Mesendoderm (in vitro differentiated cells): Measurements from ENCODE around the gene SLC12A8.

Experiments used
- DNase-seq: peaks from one replicate; pipeline ENCODE4 v3.0.0; 2013
- H2AK5ac ChIP-seq: 2 replicates; pipeline ENCODE4 v1.6.1; 2013; ENCODE audit warnings: low read length, inconsistent platforms
- H2BK120ac ChIP-seq: 2 replicates; pipeline ENCODE4 v1.6.1; 2013; ENCODE audit warnings: low read depth, mild to moderate bottlenecking, low read length, moderate library complexity, mixed read lengths
- H2BK15ac ChIP-seq: replicated peaks from 2 replicates; pipeline ENCODE4 v1.6.1; 2013; ENCODE audit warnings: low read depth, mild to moderate bottlenecking, moderate library complexity
- H2BK5ac ChIP-seq: 2 replicates; pipeline ENCODE4 v1.6.1; 2013; ENCODE audit warnings: low read length, inconsistent platforms
- H3K18ac ChIP-seq: 2 replicates; pipeline ENCODE4 v1.6.1; 2013; ENCODE audit warnings: mild to moderate bottlenecking, low read length, mixed read lengths
- H3K23ac ChIP-seq: one replicate; pipeline ENCODE4 v1.6.1; 2013; ENCODE audit warnings: low read length
- H3K27ac ChIP-seq: 2 replicates; pipeline ENCODE4 v1.5.1; 2013; ENCODE audit warnings: low read depth, mild to moderate bottlenecking, inconsistent platforms, low read length, moderate library complexity
- H3K27me3 ChIP-seq: 2 replicates; pipeline ENCODE4 v1.6.1; 2013; ENCODE audit warnings: low read length, control low read depth, mild to moderate bottlenecking, inconsistent platforms; ENCODE audit not compliant: insufficient read depth, poor library complexity
- H3K36me3 ChIP-seq: 2 replicates; pipeline ENCODE4 v1.6.1; 2013; ENCODE audit warnings: low read length, inconsistent platforms; ENCODE audit not compliant: control insufficient read depth, insufficient read depth
- H3K4ac ChIP-seq: one replicate; pipeline ENCODE4 v1.6.1; 2013; ENCODE audit warnings: low read depth, mild to moderate bottlenecking, low read length, moderate library complexity
- H3K4me1 ChIP-seq: 2 replicates; pipeline ENCODE4 v1.6.1; 2013; ENCODE audit warnings: low read depth, low read length, inconsistent platforms; ENCODE audit not compliant: control insufficient read depth
- H3K4me2 ChIP-seq: 2 replicates; pipeline ENCODE4 v1.6.1; 2013; ENCODE audit warnings: low read length
- H3K4me3 ChIP-seq: 2 replicates; pipeline ENCODE4 v1.5.1; 2013; ENCODE audit warnings: mild to moderate bottlenecking, low read length
- H3K56ac ChIP-seq: one replicate; pipeline ENCODE4 v1.6.1; 2013; ENCODE audit warnings: low read length
- H3K79me1 ChIP-seq: 2 replicates; pipeline ENCODE4 v1.6.1; 2013; ENCODE audit warnings: low read length, inconsistent platforms
- H3K79me2 ChIP-seq: 2 replicates; pipeline ENCODE4 v1.6.1; 2013; ENCODE audit warnings: mild to moderate bottlenecking, low read length; ENCODE audit not compliant: control insufficient read depth, insufficient read depth
- H3K9ac ChIP-seq: 2 replicates; pipeline ENCODE4 v1.6.1; 2013; ENCODE audit warnings: low read length, inconsistent platforms
- H4K5ac ChIP-seq: one replicate; pipeline ENCODE4 v1.6.1; 2013; ENCODE audit warnings: low read length
- H4K8ac ChIP-seq: one replicate; pipeline ENCODE4 v1.6.1; 2013; ENCODE audit warnings: low read depth, mild to moderate bottlenecking, control low read depth, low read length, moderate library complexity
- WGBS: extraction: QIAGEN DNeasy Blood & Tissue Kit; methylation state at CpG from one replicate; pipeline ENCODE4 v1.1.7; 2013; ENCODE audit warnings: low lambda C conversion rate, missing lambda C conversion rate; ENCODE audit not compliant: insufficient coverage; ENCODE audit errors: extremely low coverage; 5-methylcytosine and 5-hydroxymethylcytosine counted together

Gene SLC12A8

GRCh38 chr3:125146626-125147490, 65.7 kb downstream of the SLC12A8 start:
- Histone ChIP-seq H4K5ac (peak overlapping the region; percentile 47), H2BK15ac (no peak overlapping the region), H3K18ac (peak overlapping the region; percentile 16), H3K27ac (no peak overlapping the region), H3K56ac (peak overlapping the region; percentile 18), H3K4ac (no peak overlapping the region), H3K4me3 (no peak overlapping the region), H2BK5ac (peak overlapping the region; percentile 31), H4K8ac (no peak overlapping the region), H3K79me1 (no peaks in the 10 kb centered on the region), H3K36me3 (no peaks in the 10 kb centered on the region), H3K4me1 (peaks cover 21% of the 10 kb centered on the region), H2AK5ac (peak overlapping the region; percentile 14), H3K23ac (no peak overlapping the region), H3K79me2 (no peaks in the 10 kb centered on the region), H3K4me2 (no peak overlapping the region), H3K9ac (no peak overlapping the region), H3K27me3 (no peaks in the 10 kb centered on the region), H2BK120ac (no peak overlapping the region)
- DNase-seq = no peak
- no CpG with 5 or more reads among the region's 22 CpGs for WGBS

GRCh38 chr3:125145751-125146475, 66.6 kb downstream of the SLC12A8 start:
- Histone ChIP-seq H3K9ac (no peak overlapping the region), H2BK5ac (no peak overlapping the region), H3K4me1 (peaks cover 21% of the 10 kb centered on the region), H3K23ac (no peak overlapping the region), H3K36me3 (no peaks in the 10 kb centered on the region), H3K4me3 (no peak overlapping the region), H3K79me2 (no peaks in the 10 kb centered on the region), H3K27ac (no peak overlapping the region), H3K4ac (peak overlapping the region; percentile 17), H4K8ac (no peak overlapping the region), H4K5ac (no peak overlapping the region), H2BK120ac (no peak overlapping the region), H3K79me1 (no peaks in the 10 kb centered on the region), H2BK15ac (no peak overlapping the region), H3K27me3 (no peaks in the 10 kb centered on the region), H2AK5ac (no peak overlapping the region), H3K18ac (no peak overlapping the region), H3K4me2 (no peak overlapping the region), H3K56ac (no peak overlapping the region)
- DNase-seq = no peak
- no CpG with 5 or more reads among the region's 10 CpGs for WGBS

- DNase-seq = no peak
- H3K56ac ChIP-seq = peak overlapping the region; percentile 80
- no peak overlapping the region for H3K4ac ChIP-seq
- peaks cover 21% of the 10 kb centered on the region for H3K4me1 ChIP-seq
- H3K79me2 ChIP-seq = no peaks in the 10 kb centered on the region
- H2AK5ac ChIP-seq = peak overlapping the region; percentile 83
- H3K9ac ChIP-seq = peak overlapping the region; percentile 4
- H3K27me3 ChIP-seq = no peaks in the 10 kb centered on the region
- H4K5ac ChIP-seq = no peak overlapping the region
- H3K18ac ChIP-seq = peak overlapping the region; percentile 20
- H3K4me2 ChIP-seq = no peak overlapping the region
- peak overlapping the region; percentile 91 for H3K27ac ChIP-seq
- no peak overlapping the region for H2BK15ac ChIP-seq
- peak overlapping the region; percentile 83 for H2BK5ac ChIP-seq
- no CpG with 5 or more reads among the region's 5 CpGs for WGBS
- no peak overlapping the region for H3K23ac ChIP-seq
- H3K79me1 ChIP-seq = no peaks in the 10 kb centered on the region
- H3K4me3 ChIP-seq = no peak overlapping the region
- H2BK120ac ChIP-seq = no peak overlapping the region
- no peak overlapping the region for H4K8ac ChIP-seq
- no peaks in the 10 kb centered on the region for H3K36me3 ChIP-seq
Observed at GRCh38 chr3:125144653-125145314, 67.8 kb downstream of the SLC12A8 start.

- no peaks in the 10 kb centered on the region for H3K79me2 ChIP-seq
- H3K4me1 ChIP-seq = peaks cover 21% of the 10 kb centered on the region
- H4K5ac ChIP-seq = no peak overlapping the region
- H3K56ac ChIP-seq = peak overlapping the region; percentile 80
- peak; percentile 97 for DNase-seq
- H2AK5ac ChIP-seq = no peak overlapping the region
- H3K27me3 ChIP-seq = no peaks in the 10 kb centered on the region
- H2BK120ac ChIP-seq = peak overlapping the region; percentile 19
- peak overlapping the region; percentile 83 for H2BK5ac ChIP-seq
- peak overlapping the region; percentile 86 for H3K4ac ChIP-seq
- WGBS = no CpG with 5 or more reads among the region's 7 CpGs
- H3K79me1 ChIP-seq = no peaks in the 10 kb centered on the region
- H2BK15ac ChIP-seq = no peak overlapping the region
- no peak overlapping the region for H4K8ac ChIP-seq
- H3K36me3 ChIP-seq = no peaks in the 10 kb centered on the region
- H3K27ac ChIP-seq = peak overlapping the region; percentile 91
- no peak overlapping the region for H3K23ac ChIP-seq
- no peak overlapping the region for H3K4me3 ChIP-seq
- no peak overlapping the region for H3K4me2 ChIP-seq
- peak overlapping the region; percentile 63 for H3K18ac ChIP-seq
- peak overlapping the region; percentile 4 for H3K9ac ChIP-seq
Observed at GRCh38 chr3:125143982-125144652, 68.4 kb downstream of the SLC12A8 start.

GRCh38 chr3:125143538-125143937, 69.0 kb downstream of the SLC12A8 start:
- peak overlapping the region; percentile 3 for H2BK120ac ChIP-seq
- H3K56ac ChIP-seq = peak overlapping the region; percentile 83
- H3K9ac ChIP-seq = peak overlapping the region; percentile 32
- H2BK15ac ChIP-seq = no peak overlapping the region
- H3K4me3 ChIP-seq = no peak overlapping the region
- H2AK5ac ChIP-seq = peak overlapping the region; percentile 24
- no peak overlapping the region for H3K23ac ChIP-seq
- no peak overlapping the region for H4K5ac ChIP-seq
- DNase-seq = no peak
- H3K79me2 ChIP-seq = no peaks in the 10 kb centered on the region
- H3K27ac ChIP-seq = peak overlapping the region; percentile 91
- H3K79me1 ChIP-seq = no peaks in the 10 kb centered on the region
- WGBS = no CpG with 5 or more reads among the region's 3 CpGs
- H3K18ac ChIP-seq = peak overlapping the region; percentile 7
- H3K4ac ChIP-seq = peak overlapping the region; percentile 97
- H3K36me3 ChIP-seq = no peaks in the 10 kb centered on the region
- peaks cover 21% of the 10 kb centered on the region for H3K4me1 ChIP-seq
- no peaks in the 10 kb centered on the region for H3K27me3 ChIP-seq
- H2BK5ac ChIP-seq = peak overlapping the region; percentile 52
- no peak overlapping the region for H3K4me2 ChIP-seq
- no peak overlapping the region for H4K8ac ChIP-seq
